Hematopoietic multipotent progenitor cell treated with erythropoietin and hydrocortisone succinate and interleukin-3 and kit ligand, for 17 days (in vitro differentiated cells): ENCODE measurements around the gene FAM120B.
"Not testable (repeated sequence)": the region's sequence is repeated elsewhere in the genome, so short reads cannot be mapped to it uniquely, and the experiment has no call there.

ENCODE experiments used
- DNase-seq: peaks from one replicate; pipeline ENCODE4 v3.0.0-alpha.2; 2015; ENCODE audit warnings: low spot score

Gene FAM120B

GRCh38 chr6:170297576-170298330, 8.8 kb upstream of the FAM120B start:
- no peak for DNase-seq

- DNase-seq: no peak
These were observed 7.9 kb upstream of the FAM120B start for GRCh38 chr6:170298688-170299087.

DNA sequence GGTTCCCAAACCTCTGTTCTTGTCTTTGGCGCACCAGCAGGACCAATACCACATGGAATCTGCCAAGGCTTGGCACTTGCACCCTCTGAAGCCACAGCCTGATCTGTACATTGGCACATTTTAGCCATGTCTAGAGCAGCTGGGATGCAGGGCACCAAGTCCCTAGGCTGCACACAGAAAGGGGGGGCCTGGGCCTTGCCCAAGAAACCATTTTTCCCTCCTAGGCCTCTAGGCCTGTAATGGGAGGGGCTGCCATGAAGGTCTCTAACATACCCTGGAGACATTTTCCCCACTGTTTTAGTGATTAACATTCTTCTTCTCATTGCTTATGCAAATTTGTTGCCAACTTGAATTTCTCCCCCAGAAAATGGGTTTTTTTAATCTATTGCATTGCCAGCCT, 5.4 kb upstream of the FAM120B start:
- no peak for DNase-seq

- no peak for DNase-seq
These were observed 694 bp upstream of the FAM120B start for GRCh38 chr6:170305805-170306323.

DNA sequence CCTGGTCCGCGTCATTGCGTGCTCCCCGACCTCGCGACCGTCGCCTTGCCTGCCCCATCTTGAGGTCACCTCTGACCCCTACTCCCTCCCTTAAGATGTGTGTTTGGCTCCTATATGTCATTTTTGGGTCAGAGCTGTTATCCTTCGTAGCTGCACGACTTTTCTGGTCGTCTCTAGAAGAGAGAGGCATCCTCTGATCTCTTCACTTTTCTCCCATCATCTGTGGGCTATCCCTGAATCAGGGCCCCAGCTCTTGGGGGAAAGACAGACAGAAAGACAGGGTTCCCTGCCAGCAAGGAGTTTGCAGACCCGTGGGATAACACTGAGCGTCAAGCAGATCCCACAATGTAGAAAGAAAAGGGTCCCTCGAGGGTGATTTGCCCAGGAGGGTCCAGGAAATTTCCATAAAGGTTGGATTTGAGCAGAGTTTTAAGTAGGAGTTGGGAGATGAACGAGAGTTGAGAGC, 555 bp downstream of the FAM120B start:
- no peak for DNase-seq

DNA sequence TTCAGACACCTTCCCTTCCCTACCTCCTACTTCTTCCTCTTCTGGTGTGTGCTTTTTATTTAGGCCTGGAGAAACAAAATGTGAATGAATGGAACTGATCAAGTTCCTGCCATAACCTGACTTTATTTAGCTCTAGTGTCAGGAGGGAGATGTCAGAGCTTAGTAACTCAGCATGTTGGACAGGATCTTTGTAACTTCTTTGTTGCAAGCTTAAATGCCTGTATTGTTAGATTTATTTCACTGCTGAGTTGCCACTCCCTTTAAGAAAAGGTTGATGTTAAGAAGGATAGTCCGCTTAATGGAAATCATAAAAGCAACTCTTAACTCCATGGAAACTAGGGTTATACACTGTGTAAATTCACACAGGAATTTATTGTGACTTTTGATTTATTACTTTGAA, 2.2 kb downstream of the FAM120B start:
- no peak for DNase-seq

- DNase-seq: no peak
These were observed 5.1 kb downstream of the FAM120B start for GRCh38 chr6:170311696-170312095.

GRCh38 chr6:170312876-170313275, 6.3 kb downstream of the FAM120B start:
- no peak for DNase-seq

DNA sequence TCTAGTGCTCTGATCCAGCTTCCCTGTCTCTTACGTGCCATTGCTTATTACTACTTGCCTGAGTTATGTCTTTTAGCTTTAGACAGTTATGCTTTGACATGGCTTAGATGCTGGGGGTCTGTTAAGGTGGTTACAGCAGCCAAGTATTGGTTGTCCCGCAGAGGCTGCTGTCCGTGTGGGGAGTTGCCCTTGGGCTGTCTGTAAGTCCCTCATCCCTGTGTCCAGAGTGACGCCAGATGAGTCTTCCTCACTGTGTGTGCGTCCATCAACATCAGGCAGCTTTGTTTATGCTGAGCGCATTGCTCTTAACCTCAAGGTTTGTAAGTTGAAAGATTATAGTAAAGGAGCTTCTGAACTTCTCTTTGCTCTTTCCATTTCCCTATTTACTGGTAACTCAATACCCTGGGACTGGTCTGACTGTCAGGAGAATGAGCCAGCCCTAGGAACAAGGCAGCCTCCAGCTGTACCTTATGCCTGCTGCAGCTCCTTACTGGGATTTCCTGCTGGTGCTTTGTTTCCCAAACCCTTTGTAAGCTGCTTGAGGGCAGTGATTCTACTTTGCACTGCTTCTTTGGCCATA, 7.2 kb downstream of the FAM120B start:
- DNase-seq: no peak

- DNase-seq: no peak
These were observed 8.4 kb downstream of the FAM120B start for GRCh38 chr6:170314983-170315382.

GRCh38 chr6:170316071-170316470, 9.5 kb downstream of the FAM120B start:
- no peak for DNase-seq

DNA sequence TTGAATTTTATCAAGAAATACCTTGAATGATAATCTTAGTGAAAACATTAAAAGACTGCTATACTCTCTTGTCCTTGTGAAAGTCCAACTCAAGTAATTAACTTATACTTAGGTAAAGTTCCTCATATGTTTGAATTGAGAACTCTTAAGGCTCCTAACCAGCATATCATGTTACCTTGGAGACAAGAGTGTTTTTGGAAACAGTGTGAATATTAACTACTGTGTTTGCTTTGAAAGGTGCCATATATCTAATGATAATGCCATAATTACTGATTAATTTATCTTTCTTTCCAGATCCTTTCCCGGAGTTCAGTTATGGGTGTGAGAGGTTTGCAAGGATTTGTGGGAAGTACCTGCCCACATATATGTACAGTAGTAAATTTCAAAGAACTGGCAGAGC, 10.5 kb downstream of the FAM120B start:
- DNase-seq: no peak

GRCh38 chr6:170317718-170318117, 11.2 kb downstream of the FAM120B start:
- no peak for DNase-seq

DNA sequence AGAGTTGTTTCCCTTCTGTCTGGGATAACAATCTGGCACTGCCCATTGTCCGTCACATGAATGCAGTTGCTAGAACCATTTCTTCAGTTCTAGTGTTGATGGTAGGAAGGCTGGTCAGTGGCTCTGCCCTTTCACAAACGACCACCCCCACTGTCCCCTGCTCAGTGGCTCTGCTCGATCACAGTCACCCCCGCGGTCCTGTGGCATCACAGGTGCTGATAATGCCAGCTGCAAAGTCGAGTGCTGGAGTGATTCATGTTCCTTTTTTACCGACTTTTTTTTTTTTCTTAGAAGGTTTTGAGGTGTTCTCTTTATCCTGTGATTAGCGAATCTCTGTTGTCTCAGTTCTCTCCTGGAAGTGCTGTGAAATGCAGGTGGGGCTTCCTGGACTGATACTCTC, 22.8 kb downstream of the FAM120B start:
- no peak for DNase-seq

- not testable (repeated sequence) for DNase-seq
These were observed 28.6 kb downstream of the FAM120B start for GRCh38 chr6:170335199-170335598.

GRCh38 chr6:170344631-170345576, 38.3 kb downstream of the FAM120B start:
- DNase-seq: no peak

DNA sequence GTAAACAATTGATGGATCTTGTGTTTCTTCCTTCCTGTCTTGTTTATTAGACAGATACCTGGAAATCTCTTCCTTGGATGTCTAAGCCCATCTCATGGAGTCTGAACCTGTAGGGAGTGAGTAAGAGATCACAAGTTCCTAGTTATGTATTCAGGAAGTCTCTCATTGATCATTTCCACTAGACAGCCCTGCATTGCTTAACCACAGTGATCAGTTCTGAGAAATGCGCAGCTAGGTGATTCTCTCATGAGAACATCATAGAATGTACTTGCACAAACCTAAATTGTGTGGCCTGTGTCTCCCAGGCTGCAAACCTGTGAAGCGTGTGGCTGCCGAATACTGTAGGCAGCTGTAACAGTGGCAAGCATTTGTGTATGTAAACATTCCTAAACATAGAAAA, 39.1 kb downstream of the FAM120B start:
- DNase-seq: no peak

DNA sequence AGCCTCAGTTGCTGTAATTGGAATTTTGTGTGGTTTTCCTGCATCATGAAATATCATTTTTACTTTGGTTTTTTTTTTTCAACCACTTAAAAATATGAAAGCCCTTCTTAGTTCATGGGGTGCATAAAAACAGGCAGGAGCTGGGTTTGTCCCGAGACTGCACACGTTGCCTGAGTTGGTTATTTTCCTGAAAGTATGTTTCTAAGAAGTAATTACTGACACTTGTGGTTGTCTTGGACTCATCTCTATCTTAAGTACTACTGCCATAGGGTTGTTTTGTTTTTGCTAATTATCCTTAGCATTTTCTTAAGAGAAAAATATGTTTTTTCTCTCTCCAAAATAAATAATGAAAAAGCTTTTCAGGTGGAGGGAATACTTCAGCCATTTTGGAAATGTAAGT, 40.1 kb downstream of the FAM120B start:
- no peak for DNase-seq

GRCh38 chr6:170347091-170347490, 40.5 kb downstream of the FAM120B start:
- no peak for DNase-seq

DNA sequence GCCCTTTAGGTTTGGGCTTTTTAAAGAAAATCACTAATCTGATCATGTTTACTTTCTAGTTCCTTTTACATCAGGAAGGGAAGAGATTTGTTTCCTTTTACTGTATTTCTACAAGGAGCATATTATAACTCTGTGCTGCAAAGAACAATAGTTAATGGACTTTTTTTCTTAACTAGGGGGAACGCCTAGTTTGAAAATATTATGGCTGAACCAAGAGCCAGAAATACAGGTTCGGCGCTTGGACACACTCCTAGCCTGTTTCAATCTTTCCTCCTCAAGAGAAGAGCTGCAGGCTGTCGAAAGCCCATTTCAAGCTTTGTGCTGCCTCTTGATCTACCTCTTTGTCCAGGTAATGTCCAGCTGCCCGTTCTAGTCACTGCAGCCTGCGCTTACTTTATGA, 41.4 kb downstream of the FAM120B start:
- no peak for DNase-seq

- not testable (repeated sequence) for DNase-seq
These were observed 44.9 kb downstream of the FAM120B start for GRCh38 chr6:170351456-170351855.

- not testable (repeated sequence) for DNase-seq
These were observed 48.6 kb downstream of the FAM120B start for GRCh38 chr6:170355190-170355589.
